GM12874 (cell line): ENCODE measurements around the gene PRKG1.

ENCODE experiments used
- TF ChIP-seq, protein P1 (sequence below): IDR thresholded peaks from 2 replicates; pipeline ENCODE4 v1.5.1; 2011; ENCODE audit warnings: low read depth, mild to moderate bottlenecking, control low read depth, low read length, moderate library complexity; ENCODE audit not compliant: insufficient read depth

PRKG1 gene

GRCh38 chr10:51158832-51159231 is 84.5 kb downstream of the PRKG1 start:
- TF ChIP-seq, protein P1, sequence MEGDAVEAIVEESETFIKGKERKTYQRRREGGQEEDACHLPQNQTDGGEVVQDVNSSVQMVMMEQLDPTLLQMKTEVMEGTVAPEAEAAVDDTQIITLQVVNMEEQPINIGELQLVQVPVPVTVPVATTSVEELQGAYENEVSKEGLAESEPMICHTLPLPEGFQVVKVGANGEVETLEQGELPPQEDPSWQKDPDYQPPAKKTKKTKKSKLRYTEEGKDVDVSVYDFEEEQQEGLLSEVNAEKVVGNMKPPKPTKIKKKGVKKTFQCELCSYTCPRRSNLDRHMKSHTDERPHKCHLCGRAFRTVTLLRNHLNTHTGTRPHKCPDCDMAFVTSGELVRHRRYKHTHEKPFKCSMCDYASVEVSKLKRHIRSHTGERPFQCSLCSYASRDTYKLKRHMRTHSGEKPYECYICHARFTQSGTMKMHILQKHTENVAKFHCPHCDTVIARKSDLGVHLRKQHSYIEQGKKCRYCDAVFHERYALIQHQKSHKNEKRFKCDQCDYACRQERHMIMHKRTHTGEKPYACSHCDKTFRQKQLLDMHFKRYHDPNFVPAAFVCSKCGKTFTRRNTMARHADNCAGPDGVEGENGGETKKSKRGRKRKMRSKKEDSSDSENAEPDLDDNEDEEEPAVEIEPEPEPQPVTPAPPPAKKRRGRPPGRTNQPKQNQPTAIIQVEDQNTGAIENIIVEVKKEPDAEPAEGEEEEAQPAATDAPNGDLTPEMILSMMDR: no peak

DNA sequence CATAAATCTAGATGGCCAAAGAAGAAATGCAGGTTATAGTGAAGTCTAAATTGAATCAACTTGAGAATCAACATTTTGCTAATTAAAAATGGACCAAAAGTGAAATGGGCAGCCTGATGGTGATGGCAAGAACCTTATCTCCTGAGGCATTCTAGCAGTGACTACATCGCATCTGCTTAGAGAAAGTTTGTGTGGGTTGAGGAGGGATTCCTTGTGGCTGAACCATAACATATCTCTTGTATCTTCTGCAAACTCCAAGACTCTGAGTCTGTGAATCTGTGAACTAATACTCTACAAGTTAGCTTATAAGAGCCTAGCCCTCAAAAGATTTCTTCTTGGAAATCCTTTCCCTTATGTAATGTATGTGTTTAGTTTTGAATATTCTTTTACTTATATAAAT is 85.6 kb downstream of the PRKG1 start:
- TF ChIP-seq, protein P1: no peak

- TF ChIP-seq, protein P1: no peak
These were observed 87.7 kb downstream of the PRKG1 start for GRCh38 chr10:51162002-51162401.

DNA sequence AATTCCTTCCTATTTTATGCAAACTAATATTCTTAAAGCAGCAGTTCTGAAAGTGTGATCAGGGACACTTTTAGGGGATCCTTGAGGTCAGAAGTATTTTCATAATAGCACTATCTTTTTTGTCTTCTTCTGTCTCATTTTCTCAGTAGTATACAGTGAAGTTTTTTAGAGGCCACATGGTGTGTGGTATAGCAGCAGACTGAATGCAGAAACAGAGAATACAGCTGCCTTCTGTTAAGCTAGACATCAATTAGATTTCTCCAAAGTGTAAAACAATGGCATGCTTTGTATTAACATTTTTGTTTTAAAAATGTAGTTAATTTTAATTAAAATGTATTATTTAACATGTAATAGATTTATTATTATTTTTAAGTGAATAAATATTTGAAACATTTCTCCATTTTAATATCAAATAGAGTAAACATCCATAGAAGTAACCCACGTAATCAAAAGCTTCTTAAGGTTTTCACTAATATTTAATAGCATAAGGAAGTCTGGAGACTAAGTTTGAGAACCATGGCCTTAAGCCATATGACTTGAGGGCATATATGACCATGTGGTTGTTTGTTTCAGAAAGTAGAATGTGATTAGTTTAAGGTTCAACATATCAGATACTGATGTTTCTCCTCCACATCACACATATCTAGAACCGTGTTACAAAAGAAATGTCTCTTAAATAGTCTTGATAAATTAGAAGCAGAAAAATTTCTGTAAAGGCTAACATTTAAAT is 94.0 kb downstream of the PRKG1 start:
- TF ChIP-seq, protein P1: no peak

- TF ChIP-seq, protein P1: no peak
These were observed 94.8 kb downstream of the PRKG1 start for GRCh38 chr10:51169111-51169510.

DNA sequence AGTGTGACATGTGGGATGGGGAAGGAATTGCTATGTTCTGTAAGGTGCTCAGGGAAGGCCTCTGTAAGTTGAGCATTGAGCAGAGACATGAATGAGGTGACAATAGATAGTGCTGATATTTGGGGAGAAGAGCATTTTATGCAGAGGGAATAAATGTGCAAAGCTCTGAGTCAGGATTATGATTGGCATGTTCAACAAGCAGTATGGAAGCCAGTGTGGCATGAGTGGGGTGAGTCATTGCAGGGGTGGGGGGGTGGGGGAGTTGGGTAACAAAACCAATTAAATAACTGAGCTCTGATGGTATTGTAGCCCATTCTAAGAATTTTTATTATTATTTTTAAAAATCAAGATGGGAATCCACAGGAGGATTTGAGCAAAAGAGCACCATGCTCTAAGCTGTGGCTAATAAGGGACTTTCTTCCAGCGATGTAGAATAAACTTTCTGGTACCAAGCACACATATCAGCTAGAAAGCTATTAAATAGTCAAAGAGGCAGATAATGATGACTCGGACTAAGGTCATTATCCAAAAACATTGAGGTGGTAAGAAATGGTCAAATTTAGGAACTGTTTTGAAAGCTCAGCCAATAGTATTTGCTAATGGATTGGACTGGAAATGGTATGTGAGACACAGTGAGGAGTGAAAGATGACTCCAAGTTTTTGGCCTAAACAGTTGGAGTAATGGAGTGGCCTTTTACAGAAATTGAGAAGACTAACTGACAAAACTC is 96.4 kb downstream of the PRKG1 start:
- TF ChIP-seq, protein P1: no peak

DNA sequence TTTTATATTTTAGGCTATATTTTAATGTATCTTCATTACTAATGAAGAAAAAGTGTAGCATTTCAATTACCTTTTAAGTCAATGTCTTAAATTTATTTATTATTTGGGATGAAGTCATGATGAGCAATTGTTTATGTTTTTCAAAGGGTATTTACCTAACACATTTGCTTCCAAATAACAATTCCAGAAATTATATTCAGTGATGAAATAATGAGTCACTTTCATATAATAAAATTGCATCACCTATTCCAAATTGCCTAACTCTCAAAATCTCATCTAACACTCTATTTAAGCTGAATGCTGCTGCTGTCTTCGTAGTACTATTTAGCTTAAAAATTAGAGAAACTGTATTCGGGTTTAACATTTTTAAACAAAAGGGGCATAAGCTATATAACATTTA is 97.7 kb downstream of the PRKG1 start:
- TF ChIP-seq, protein P1: no peak
